GM18873 (cell line): ENCODE data around the gene RABGGTA.
"Not testable (repeated sequence)": the region's sequence is repeated elsewhere in the genome, so short reads cannot be mapped to it uniquely, and the experiment has no call there.

ENCODE experiments used
- ATAC-seq: cut with Tn5 transposase; IDR thresholded peaks from one replicate; pipeline ENCODE4 v1.9.1; 2021; ENCODE audit warnings: mild to moderate bottlenecking, moderate library complexity, moderate number of reproducible peaks; ENCODE audit not compliant: unreplicated experiment, low FRiP score

The RABGGTA gene

GRCh38 chr14:24226473-24226872 lies 44.9 kb downstream of the RABGGTA start:
- ATAC-seq = no peak

GRCh38 chr14:24224618-24225071 lies 46.8 kb downstream of the RABGGTA start:
- ATAC-seq = no peak

GRCh38 chr14:24222987-24223386 lies 48.4 kb downstream of the RABGGTA start:
- ATAC-seq = not testable (repeated sequence)

GRCh38 chr14:24219521-24219920 lies 51.9 kb downstream of the RABGGTA start:
- no peak for ATAC-seq

DNA sequence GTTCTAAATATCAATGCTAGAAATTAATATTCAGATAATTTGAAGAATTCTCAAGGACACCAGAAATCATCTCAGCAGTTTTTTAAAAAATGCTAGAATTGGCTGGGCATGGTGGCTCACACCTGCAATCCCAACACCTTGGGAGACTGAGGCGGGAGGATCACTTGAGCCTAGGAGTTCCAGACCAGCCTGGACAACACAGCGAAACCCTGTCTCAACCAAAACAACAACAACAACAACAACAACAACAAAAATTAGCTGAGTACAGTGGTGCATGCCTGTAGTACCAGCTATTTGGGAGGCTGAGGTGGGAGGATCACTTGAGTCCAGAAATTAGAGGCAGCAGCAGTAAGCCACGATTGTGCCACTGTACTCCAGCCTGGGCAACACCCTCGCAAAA lies 52.3 kb downstream of the RABGGTA start:
- no peak for ATAC-seq

GRCh38 chr14:24216876-24217275 lies 54.5 kb downstream of the RABGGTA start:
- not testable (repeated sequence) for ATAC-seq

GRCh38 chr14:24216345-24216699 lies 55.1 kb downstream of the RABGGTA start:
- no peak for ATAC-seq
